HG02623 (cell line): Measurements from ENCODE around the gene DDX6.
"Not testable (repeated sequence)": the region's sequence is repeated elsewhere in the genome, so short reads cannot be mapped to it uniquely, and the experiment has no call there.

ENCODE experiments used
- ATAC-seq: cut with Tn5 transposase; IDR thresholded peaks from one replicate; pipeline ENCODE4 v1.9.1; 2021; ENCODE audit warnings: moderate library complexity; ENCODE audit not compliant: unreplicated experiment

The DDX6 gene, protein sequence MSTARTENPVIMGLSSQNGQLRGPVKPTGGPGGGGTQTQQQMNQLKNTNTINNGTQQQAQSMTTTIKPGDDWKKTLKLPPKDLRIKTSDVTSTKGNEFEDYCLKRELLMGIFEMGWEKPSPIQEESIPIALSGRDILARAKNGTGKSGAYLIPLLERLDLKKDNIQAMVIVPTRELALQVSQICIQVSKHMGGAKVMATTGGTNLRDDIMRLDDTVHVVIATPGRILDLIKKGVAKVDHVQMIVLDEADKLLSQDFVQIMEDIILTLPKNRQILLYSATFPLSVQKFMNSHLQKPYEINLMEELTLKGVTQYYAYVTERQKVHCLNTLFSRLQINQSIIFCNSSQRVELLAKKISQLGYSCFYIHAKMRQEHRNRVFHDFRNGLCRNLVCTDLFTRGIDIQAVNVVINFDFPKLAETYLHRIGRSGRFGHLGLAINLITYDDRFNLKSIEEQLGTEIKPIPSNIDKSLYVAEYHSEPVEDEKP

DNA sequence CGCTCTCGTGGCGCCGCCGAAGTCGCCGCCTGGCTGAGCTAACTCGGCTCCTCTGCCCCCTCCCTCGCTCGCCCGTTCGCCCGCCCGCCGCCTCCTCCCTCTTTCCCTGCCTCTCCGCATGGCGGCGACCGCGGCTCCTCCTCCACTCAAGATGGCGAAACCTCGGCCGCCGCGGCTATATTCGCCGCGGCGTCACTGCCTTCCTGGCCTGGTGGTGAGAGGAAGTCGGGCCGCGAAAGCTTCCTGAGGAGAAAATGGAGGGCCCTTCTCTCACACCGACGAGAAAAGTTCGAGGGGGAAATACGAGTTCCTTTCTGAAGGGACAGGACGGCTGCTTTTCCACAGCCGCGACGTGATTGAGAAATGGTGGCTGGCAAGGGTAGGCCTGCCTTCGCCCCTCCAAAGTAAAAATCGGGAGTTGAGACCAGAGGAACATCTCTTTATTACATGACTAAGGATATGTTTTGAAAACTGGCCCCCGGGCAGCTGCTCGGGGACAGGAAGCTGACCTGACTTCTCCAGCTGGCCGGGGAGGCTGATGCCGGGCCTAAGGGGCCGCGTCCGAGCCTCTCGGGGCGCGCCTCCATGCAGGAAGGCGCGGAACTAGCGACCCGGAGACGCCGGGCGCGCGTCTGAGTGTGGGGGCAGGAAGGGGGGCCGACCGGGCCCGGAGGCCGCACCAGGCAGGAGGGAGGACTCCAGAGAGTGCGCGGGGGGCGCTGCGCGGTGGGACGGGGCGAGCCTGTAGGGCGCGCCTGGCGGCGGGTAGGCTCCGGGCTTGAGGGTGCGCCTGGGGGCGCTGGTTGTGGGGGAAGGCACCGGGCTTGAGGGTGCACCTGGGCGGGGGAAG, at the start of gene DDX6:
Gene DDX6, minus strand, starts transcription at position 54 of the 850 bp plus-strand sequence. CDS start 4,913 bp downstream, outside the sequence.
- ATAC-seq = peak; percentile 44

DNA sequence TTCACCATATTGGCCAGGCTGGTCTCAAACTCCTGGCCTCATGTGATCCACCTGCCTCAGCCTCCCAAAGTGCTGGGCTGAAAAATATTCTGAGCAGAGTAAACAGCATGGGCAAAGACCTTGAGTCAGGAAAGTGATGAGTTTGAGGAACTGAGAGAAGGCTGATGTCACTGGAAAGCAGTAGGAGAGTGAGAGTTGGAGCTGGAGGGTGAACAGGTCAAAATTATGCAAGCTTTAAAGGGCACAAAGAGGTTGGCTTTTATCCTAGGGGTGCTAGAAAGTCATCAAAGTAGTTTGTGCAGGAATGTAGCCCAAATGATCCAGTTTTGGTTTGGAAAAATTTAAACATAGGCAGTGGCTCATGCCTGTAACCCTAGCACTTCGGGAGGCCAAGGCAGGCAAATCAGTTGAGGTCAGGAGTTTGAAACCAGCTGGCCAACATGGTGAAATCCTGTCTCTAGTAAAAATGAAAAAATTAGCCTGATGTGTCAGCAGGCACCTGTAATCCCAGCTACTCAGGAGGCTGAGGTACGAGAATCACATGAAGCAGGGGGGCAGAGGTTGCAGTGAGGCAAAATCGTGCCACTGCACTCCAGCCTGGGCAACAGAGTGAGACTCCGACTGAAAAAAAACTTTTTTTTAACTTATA, 48.1 kb upstream of the DDX6 start:
- peak; percentile 59 for ATAC-seq

DNA sequence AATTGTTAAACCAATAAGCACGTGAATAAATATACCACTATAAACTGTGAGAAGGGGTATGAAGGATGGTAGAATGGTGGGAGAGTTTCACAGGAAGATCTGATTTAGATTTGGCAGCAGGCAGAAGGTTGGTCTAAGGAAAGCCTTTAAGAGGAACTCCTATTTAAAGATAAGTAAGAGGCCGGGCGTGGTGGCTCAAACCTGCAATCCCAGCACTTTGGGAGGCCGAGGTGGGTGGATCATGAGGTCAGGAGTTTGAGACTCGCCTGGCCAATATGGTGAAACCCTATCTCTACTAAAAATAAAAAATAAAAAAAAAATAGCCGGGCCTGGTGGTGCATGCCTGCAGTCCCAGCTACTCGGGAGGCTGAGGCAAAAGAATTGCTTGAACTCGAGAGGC, 46.9 kb upstream of the DDX6 start:
- no peak for ATAC-seq

DNA sequence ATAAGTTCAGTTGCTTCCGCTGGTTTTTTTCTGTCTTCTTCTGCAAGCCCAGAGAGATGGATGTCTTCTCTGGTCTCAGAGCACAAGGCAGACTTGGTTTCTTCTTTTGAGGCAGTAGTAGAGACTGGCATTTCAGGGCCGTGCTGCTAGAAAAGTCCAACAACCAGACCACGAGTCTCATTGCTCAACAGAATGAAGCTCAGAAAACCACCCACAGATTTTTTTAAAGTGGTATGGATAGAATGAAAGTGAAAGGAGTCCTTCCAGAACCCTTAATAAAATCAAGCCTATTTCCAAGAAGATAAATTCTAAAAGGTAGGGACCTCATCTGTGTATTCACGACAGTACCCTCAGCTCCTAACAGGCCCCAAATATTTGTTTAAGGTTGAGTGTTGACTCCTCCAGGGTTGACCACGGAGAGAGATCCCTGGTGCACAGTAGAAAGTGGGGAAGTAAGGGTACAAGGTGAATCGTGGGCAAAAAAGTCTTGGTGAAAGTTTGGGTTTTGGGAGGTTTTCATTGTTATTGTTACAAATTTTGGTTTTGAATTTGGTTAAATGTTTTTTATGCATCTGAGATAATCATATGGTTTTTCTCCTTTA, 43.6 kb upstream of the DDX6 start:
- no peak for ATAC-seq

DNA sequence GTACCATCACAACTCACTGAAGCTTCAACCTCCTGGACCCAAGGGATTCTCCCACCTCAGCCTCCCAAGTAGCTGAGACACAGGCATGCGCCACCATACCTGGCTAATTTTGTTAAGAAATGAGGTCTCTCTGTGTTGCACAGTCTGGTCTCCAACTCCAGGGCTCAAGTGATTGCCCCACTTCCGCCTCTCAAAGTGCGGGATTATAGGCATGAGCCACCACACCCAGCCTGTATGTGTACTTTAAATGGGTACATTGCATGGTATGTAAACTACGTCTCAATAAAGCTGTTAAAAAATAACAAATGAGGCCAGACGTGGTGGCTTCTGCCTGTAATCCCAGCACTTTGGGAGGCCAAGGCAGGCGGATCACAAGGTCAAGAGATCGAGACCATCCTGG, 36.2 kb upstream of the DDX6 start:
- ATAC-seq = no peak

DNA sequence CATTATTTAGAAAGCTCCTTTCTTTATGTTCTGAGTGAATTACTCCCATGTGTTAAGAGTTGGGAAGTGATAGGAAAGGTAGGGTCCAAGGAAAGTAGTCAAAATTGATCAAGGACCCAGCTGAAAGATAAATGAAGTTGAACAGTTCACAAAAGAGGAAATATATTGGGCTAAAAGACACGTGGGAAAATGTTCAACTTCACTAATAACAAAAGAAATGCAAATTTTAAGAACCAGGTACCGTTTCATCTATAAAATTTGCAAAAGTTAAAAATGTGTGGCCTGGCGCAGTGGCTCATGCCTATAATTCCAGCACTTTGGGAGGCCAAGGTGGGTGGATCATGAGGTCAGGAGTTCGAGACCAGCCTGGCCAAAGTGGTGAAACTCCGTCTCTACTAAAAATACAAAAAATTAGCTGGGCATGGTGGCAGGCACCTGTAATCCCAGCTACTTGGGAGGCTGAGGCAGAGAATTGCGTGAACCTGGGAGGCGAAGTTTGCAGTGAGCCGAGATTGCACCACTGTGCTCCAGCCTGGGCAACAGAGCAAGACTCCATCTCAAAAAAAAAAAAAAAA, 32.1 kb upstream of the DDX6 start:
- not testable (repeated sequence) for ATAC-seq

DNA sequence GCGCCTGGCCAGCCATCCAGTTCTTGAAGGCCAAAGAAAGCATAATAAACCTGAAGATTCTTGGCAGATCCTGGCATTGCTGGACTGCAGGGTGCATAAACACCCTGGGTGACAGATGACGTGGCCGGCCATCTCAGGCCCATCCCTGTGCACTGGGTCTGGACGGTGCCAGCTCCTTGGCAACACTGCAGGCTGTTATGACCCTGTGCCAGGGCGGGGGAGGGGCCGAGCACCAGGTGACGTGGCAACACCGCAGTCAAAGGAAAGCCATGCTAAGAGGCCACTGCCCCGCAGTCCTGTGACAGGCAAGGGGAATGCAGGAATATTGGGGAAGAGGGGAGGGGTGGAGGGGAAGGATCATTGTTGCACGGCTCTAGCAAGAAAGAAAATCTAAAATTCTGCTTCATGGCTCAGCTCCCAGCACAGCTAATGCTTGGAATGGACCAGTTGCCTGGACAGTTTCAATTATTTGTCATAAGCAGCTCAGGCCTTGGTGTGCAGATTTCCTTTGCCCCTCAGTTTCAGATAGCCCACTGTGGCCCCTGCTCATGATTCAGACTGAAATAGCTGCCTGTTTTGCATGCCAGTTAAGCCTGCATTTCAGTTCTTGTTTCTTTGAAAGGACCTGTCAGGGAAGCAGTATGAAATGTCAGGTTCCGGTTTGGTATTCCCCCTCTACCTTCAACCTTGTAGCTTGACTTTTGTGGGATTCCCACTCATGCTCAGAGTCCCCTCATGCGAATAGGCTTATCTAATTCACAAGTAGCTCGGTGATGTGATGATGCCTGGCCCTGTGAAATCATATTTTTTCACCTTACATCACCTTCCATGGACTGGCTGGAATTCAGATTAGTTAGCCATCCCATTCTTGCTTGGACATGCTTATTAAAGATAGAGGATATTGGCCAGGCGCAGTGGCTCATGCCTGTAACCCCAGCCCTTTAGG, 29.7 kb upstream of the DDX6 start:
- peak; percentile 83 for ATAC-seq

DNA sequence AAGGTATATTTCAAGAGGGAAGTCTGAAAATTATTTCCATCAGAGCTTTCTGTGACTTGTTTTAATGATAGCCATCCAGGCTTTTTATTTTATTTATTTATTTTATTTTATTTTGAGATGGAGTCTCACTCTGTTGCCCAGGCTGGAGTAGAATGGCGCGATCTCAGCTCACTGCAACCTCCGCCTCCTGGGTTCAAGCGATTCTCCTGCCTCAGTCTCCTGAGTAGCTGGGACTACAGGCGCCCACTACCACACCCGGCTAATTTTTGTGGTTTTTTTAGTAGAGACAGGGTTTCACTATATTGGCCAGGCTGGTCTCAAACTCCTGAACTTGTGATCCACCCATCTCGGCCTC, 29.0 kb upstream of the DDX6 start:
- not testable (repeated sequence) for ATAC-seq

DNA sequence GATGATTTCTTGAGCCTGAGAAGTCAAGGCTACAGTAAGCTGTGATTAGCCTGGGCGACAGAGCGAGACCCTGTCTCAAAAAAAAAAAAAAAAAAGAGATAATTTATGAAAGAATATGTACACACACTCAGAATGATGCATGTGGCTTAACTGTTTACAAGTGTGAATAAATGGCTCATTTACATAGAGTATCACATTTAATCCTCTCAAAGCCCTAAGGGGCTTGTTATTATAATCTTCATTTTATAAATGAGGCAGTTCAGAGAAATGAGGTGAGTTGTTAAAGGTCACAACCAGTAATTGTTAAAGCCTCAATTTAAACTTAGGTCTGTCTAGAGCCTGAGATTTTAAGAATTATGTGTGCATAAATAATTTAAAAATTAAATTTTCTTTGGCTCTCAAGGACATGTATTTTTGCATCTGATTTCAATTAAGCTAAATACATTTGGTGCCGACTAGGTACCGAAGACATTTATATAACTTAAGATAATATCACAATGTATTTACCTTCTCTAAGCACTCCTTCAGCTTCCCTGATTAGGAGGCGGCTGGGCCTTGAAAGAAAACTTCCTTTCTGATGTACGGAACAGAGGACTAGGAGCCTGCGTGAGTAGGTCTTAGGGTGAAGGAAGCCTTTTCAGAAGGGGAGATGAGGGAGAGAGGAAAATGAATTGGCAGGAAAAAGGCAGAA, 28.5 kb upstream of the DDX6 start:
- ATAC-seq = no peak

DNA sequence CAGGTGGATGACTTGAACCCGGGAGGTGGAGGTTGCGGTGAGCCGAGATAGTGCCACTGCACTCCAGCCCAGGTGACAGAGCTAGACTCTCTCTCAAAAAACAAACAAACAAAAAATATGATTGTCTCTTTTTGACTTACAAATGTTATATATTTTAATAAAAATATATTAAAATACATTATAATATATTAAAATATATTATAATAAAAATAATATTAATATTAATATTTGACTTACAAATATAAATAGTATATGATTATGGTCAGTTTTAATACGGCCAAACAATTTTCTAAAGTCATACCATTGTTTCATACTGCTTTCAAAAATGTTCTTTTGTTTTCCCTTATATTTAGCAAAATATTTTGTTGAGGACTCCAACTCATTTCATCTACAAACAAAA, 27.2 kb upstream of the DDX6 start:
- ATAC-seq = no peak

DNA sequence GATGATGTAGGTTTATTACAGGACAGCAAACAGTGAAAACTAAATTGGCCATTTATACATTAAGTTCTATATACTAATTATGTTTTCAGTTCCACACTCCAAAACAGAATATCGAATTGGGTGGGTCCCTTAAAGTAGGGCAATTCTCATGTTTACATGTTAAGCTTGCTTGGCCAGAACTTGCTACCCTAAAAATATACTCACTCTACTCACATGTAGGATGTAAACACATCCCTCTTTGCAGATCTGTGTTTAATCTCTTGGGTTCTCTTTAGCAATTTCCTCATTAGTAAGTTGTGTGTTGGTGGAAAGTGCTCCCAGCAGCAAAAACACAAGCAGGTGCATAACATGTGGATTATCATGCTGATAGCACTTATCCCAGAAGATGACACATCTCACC, 22.6 kb upstream of the DDX6 start:
- ATAC-seq = no peak

DNA sequence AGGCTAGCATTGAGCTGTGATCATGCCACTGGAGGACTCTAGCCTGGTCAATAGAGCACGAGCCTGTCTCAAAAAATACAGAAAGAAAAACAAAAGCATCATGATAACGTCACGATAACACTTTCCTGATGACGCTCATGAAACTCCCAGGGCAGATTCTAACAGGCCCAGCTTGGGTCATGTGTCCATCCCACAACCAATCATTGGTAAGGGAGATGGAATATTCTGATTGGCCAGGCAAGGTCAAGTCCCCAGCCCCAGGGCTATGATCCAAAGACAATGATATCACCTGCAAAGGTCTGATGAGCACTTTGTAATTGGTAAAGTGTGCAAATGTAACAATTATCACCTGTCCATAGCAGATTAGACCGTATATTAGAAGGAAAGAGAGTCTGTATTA, 21.5 kb upstream of the DDX6 start:
- no peak for ATAC-seq

DNA sequence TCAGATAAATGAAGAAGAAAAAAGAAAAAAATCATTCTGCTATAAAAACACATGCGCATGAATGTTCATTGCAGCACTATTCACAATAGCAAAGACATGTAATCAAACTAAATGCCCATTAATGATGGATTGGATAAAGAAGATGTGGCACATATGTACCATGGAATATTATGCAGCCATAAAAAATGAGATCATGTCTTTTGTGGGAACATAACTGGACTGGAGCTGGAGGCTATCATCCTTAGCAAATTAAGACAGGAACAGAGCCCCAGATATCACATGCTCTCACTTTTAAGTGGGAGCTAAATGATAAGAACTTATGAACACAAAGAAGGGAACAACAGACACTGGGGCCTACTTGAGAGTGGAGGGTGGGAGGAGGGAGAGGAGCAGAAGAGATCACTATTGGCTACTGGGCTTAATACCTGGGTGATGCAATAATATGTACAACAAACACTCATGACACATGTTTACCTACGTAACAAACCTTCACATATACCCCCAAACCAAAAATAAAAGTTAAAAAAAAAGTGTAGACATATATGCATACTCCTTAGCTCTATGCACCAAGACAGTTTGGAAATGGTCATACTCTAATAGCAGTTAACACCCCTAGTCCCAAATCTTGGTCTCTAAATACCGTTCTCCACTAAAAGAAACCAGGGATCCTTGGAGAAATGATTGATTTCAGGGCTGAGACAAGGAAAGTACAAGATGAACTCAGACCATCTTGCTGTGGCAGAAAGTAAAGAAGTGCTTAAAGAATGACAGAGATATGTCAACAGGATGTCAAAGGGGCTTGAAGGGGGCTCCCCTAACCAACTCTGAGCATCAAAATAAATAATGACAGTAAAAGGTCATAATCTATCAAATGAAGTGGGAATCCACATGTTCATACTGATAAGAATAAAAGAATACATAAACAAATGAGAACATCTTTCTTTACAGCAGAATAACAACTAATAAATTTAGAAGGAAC, 17.1 kb upstream of the DDX6 start:
- ATAC-seq = no peak

DNA sequence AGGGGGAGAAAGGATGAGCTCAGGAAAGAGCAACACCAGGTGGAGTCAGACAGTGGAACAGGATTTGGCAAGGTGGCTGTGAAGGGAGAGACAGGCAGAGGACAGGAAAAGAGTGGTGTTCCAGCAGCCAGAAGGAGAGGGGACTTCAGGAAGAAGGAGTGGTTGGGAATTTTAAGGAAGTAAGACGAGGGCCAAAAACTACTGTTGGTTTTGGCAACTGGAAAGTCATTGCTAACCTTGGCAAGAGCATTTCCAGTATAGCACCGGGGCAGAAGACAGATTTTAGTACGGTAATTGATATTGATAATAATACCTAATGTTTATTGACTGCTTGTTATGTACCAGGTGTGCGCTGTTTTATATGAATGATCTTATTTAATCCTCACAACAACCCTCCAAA, 15.4 kb upstream of the DDX6 start:
- ATAC-seq = no peak

DNA sequence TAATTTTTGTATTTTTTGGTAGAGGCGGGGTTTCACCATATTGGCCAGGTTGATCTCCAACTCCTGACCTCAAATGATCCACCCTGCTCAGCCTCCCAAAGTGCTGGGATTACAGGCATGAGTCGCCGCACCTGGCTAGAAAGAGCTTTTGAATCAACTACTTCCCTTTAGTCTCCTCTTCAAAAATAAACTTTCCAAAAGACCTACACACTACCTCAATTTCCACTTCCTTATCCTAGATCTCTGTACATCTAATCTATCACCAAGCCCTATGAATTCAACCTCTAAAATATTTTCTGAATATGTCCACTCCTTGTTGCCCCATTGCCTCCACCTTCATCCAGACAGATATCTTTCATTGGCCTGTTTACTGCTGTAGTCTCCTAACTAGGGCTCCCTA, 13.1 kb upstream of the DDX6 start:
- ATAC-seq = no peak

DNA sequence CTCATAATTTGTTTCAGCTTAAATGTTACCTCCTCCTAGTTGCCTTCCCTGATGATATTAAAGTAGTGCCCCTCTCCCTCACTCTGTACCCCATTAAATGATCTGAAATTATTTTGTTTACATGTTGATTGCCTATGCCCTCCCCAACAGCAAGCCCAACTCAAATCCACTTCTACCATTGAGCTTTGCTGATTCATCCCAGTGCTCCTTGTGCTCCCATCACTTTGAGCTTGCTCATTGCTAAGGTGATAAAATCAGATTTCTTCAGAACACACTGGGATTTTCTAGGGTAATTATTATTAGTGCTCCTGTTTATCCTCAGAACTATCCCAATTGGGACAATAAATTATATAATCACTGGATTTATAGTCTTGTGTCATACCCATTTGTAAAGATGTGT, 8.4 kb upstream of the DDX6 start:
- ATAC-seq = no peak

DNA sequence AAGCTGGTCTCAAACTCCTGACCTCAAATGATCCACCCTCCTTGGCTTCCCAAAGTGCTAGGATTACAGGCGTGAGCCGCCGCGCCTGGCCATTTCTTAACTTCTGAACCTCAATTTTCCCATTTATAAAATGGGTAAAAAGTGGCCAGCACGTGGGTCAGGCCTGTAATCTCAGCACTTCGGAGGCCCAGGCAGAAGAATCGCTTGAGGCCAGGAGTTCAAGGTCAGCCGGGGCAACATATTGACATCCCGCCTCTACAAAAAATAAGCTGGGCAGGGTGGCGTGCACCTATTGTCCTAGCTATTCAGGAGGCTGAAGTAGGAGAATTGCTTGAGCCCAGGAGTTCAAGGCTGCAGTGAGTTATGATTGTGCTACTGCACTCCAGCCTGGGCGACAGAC, 6.5 kb upstream of the DDX6 start:
- ATAC-seq = no peak

DNA sequence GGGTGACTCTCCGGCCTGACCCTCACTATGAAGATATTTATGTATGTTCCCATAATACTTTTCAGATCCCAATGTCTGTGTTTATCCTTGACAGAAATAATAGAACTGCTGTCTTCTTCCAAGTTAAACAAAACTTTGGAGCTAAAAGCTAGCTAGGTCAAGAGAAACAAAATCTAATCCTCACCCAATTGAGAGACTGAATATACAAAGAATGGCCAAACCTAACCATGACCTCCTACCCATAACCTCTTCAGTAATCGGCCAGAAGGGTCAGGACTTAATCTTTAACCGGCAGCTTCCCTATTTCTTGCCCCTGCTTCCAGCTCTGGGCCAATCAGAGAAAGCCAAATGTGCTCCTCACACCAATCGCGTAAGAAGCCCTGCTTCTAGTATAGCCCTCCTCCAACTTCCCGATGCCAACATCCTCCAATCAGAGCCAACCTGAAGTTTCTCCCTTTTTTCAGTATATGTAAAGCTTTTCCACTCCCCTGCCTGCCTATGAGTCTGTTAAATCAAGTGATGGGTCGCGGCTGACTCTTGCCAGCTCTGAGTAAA, 1.7 kb upstream of the DDX6 start:
- ATAC-seq = peak; percentile 61
